Fibroblast of lung (primary cell): Measurements from ENCODE around the gene HAPLN2. TPM values are rescaled to one million over a fixed set of nuclear protein-coding genes. Genes with fewer than 3 reads are reported as not detected.
A peak's percentile ranks its signal among the peaks of the same experiment; 100 is the strongest.

Source experiments
- DNase-seq, 2 donors: peaks; one replicate each; pipeline versions ENCODE4 v3.0.0 to v3.0.0-alpha.2; 2010; ENCODE audit warnings: low read depth in 2 of 2
- H2AFZ ChIP-seq: 2 replicates; pipeline ENCODE4 v1.5.1; 2012; ENCODE audit warnings: low read length, control low read depth, inconsistent platforms
- H3K27ac ChIP-seq: 2 replicates; pipeline ENCODE4 v1.5.1; 2011; ENCODE audit warnings: low read length, control low read depth; ENCODE audit not compliant: insufficient read depth
- H3K27me3 ChIP-seq: 2 replicates; pipeline ENCODE4 v1.5.1; 2011; ENCODE audit warnings: mild to moderate bottlenecking, low read length; ENCODE audit not compliant: control insufficient read depth, insufficient read depth
- H3K36me3 ChIP-seq: 2 replicates; pipeline ENCODE4 v1.5.1; 2011; ENCODE audit warnings: low read length; ENCODE audit not compliant: control insufficient read depth, insufficient read depth
- H3K4me1 ChIP-seq: 2 replicates; pipeline ENCODE4 v1.5.1; 2011; ENCODE audit warnings: low read length; ENCODE audit not compliant: control insufficient read depth, insufficient read depth; ENCODE audit errors: extremely low read depth
- H3K4me2 ChIP-seq: 2 replicates; pipeline ENCODE4 v1.5.1; 2011; ENCODE audit warnings: low read length, control low read depth; ENCODE audit not compliant: insufficient read depth; ENCODE audit errors: extremely low read depth
- H3K4me3 ChIP-seq, 4 experiments: fragments of 200-600 bp in 1 of 4; sonication (generic) in 1 of 4; replicated peaks in 1 of 4; 2 replicates each; pipeline ENCODE4 v1.5.1; 2011 to 2016; ENCODE audit warnings: low read length in 4 of 4, low read depth in 3 of 4, mild to moderate bottlenecking in 3 of 4, control low read depth in 2 of 4, inconsistent platforms in 1 of 4, mixed read lengths in 1 of 4; ENCODE audit not compliant: insufficient read depth in 1 of 4; ENCODE audit errors: control extremely low read depth in 1 of 4
- H3K79me2 ChIP-seq: 2 replicates; pipeline ENCODE4 v1.5.1; 2012; ENCODE audit warnings: mild to moderate bottlenecking, low read length, inconsistent platforms; ENCODE audit not compliant: control insufficient read depth, insufficient read depth
- H3K9ac ChIP-seq: 2 replicates; pipeline ENCODE4 v1.5.1; 2011; ENCODE audit warnings: mild to moderate bottlenecking, low read length, control low read depth; ENCODE audit not compliant: insufficient read depth
- H3K9me3 ChIP-seq: 2 replicates; pipeline ENCODE4 v1.5.1; 2012; ENCODE audit warnings: low read depth, low read length; ENCODE audit not compliant: control insufficient read depth, insufficient read depth
- H4K20me1 ChIP-seq: 2 replicates; pipeline ENCODE4 v1.5.1; 2011; ENCODE audit warnings: low read length; ENCODE audit not compliant: control insufficient read depth, insufficient read depth; ENCODE audit errors: extremely low read depth
- EZH2 ChIP-seq: IDR thresholded peaks from 2 replicates; pipeline ENCODE4 v1.5.1; 2012; ENCODE audit warnings: low read length, control low read depth, mild to moderate bottlenecking; ENCODE audit errors: missing control alignments
- polyA plus RNA-seq, 2 donors: library from polyadenylated mRNA; depleted of rRNA in 1 of 2; stranded (reverse) in 1 of 2; unstranded in 1 of 2; fragments of >200 nt; gene quantifications; 2 replicates each; pipeline ENCODE4 v1.2.1, GENCODE V29; 2011 to 2012; ENCODE audit warnings: missing spikeins in 1 of 2
- total RNA-seq: library from RNA; depleted of rRNA; stranded (reverse); fragments of >200 nt; gene quantifications from 2 replicates; pipeline ENCODE4 v1.2.1, GENCODE V29; 2014
- TF ChIP-seq, protein P1 (sequence below), 2 donors: IDR thresholded peaks in 1 of 2; conservative IDR thresholded peaks in 1 of 2; 1 replicate in 1 of 2; 2 replicates in 1 of 2; pipeline ENCODE4 v1.5.1; 2011 to 2012; ENCODE audit warnings: low read length in 2 of 2, control low read depth in 1 of 2, inconsistent platforms in 1 of 2, low read depth in 1 of 2, mild to moderate bottlenecking in 1 of 2

The HAPLN2 gene
- total and polyA plus RNA-seq, 2 donors (not counting 1 experiment from before 2014, with no cell fraction given): not detected

DNA sequence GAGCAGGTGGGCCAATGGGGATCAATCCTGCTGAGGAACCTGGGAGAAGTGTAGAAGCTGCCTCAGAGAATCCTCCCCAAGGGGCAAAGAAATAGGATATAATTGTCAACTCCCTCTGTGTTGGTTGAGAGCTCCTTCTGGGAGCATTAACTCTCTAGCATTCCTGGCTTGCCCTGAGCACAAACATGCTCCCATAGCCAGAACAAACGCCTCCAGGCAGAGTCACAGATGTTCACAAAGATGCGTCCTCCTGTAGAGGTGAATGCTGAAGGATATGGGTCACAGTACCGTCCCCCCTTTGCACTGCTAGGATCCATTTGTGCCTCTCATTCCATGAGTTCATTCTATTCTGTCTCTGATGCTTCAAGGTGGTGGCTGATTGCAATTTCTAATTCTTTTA, 13.1 kb downstream of the HAPLN2 start:
- Histone ChIP-seq H4K20me1 (peaks cover 2% of the 10 kb centered on the region), H3K9me3 (no peaks in the 10 kb centered on the region), H3K4me3 (no peak overlapping the region), H3K36me3 (no peaks in the 10 kb centered on the region), H3K4me2 (no peak overlapping the region), H2AFZ (no peak overlapping the region), H3K4me1 (no peaks in the 10 kb centered on the region), H3K9ac (no peak overlapping the region), H3K27ac (no peak overlapping the region), H3K79me2 (no peaks in the 10 kb centered on the region), H3K27me3 (peaks cover 28% of the 10 kb centered on the region)
- no peak for DNase-seq
- TF ChIP-seq, protein P1, sequence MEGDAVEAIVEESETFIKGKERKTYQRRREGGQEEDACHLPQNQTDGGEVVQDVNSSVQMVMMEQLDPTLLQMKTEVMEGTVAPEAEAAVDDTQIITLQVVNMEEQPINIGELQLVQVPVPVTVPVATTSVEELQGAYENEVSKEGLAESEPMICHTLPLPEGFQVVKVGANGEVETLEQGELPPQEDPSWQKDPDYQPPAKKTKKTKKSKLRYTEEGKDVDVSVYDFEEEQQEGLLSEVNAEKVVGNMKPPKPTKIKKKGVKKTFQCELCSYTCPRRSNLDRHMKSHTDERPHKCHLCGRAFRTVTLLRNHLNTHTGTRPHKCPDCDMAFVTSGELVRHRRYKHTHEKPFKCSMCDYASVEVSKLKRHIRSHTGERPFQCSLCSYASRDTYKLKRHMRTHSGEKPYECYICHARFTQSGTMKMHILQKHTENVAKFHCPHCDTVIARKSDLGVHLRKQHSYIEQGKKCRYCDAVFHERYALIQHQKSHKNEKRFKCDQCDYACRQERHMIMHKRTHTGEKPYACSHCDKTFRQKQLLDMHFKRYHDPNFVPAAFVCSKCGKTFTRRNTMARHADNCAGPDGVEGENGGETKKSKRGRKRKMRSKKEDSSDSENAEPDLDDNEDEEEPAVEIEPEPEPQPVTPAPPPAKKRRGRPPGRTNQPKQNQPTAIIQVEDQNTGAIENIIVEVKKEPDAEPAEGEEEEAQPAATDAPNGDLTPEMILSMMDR (conservative IDR thresholded peaks at IDR 0.05 in 1 of 2, IDR thresholded peaks at IDR 0.05 in 1 of 2; ENCODE audit: low read depth in 1 of 2, low read length in 2 of 2): no peak
- no peak for TF ChIP-seq EZH2

DNA sequence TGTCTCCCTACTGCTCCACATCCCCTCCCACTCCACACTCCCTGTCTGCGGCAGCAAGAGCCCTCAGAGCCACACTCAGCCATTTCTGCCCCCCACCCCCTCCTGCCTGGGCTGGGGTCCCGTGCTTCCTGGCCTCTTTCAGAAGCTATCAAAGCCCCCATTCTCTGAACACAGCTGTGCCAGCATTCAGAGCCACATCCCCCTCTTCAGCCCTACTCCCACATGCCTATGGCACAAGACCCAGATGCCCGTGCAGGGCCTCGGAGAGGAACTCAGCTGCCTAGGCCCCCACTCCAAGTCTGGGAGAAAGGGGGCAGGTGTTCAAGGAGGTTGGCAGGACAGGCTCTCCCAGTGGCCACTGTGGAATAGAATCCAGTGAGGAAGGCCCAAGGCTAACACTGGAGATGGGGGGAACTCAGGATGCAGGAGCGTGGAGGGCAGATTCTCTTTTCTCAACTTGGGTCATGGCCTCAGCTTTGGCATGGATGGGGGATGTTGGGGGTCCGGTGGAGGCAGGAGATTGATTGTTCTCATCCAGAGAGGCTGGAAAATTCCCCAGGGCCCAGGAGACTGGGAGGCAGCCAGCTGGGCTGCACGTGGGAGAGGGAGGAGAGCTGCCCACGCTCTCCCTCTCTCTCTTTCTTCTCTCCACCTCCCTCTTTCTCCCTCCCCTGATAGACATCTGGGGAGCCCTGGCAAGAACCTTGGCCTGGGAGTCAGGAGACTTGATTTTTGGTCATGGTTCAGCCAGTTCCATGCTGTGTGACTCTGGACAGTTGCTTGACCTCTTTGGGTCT, 19.2 kb downstream of the HAPLN2 start:
- H4K20me1 ChIP-seq: no peaks in the 10 kb centered on the region
- no peak overlapping the region for H3K4me3 ChIP-seq
- H3K9ac ChIP-seq: no peak overlapping the region
- no peak overlapping the region for H3K27ac ChIP-seq
- H3K79me2 ChIP-seq: no peaks in the 10 kb centered on the region
- DNase-seq: no peak
- H2AFZ ChIP-seq: no peak overlapping the region
- no peaks in the 10 kb centered on the region for H3K36me3 ChIP-seq
- H3K4me1 ChIP-seq: no peaks in the 10 kb centered on the region
- TF ChIP-seq, protein P1 (conservative IDR thresholded peaks at IDR 0.05 in 1 of 2, IDR thresholded peaks at IDR 0.05 in 1 of 2; ENCODE audit: low read depth in 1 of 2, low read length in 2 of 2): no peak
- TF ChIP-seq EZH2: peak; percentile 47
- no peak overlapping the region for H3K4me2 ChIP-seq
- peaks cover 69% of the 10 kb centered on the region for H3K27me3 ChIP-seq
- no peaks in the 10 kb centered on the region for H3K9me3 ChIP-seq

DNA sequence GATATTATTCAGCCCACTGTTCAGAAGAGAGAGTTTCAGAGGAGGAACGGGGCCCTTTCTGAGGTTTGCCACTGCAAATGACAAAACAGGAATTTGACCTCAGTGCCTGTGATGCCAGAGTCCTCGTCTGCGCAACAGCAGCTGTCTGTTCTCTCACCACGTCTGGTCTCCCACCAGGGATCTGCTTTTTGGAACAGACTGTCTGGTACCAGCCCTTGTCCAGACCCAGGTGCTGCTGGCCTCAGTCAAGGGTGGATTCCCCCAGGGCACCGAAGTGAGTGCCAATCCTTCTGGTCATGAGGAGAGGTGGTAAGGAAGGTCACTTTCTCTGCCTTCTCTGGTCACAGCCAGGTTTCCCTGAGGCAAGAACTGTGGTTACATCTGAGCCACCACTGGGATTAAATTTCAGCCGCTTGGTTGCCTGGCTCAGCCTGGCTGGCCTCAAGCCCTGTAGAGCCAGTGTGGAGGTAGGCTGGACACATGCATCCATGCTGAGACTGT, 20.4 kb downstream of the HAPLN2 start:
- H3K79me2 ChIP-seq: no peaks in the 10 kb centered on the region
- no peak overlapping the region for H2AFZ ChIP-seq
- no peak overlapping the region for H3K9ac ChIP-seq
- no peak overlapping the region for H3K4me2 ChIP-seq
- no peaks in the 10 kb centered on the region for H3K36me3 ChIP-seq
- no peak for DNase-seq
- no peaks in the 10 kb centered on the region for H3K4me1 ChIP-seq
- H3K27me3 ChIP-seq: peaks cover 75% of the 10 kb centered on the region
- TF ChIP-seq, protein P1 (conservative IDR thresholded peaks at IDR 0.05 in 1 of 2, IDR thresholded peaks at IDR 0.05 in 1 of 2; ENCODE audit: low read depth in 1 of 2, low read length in 2 of 2): no peak
- TF ChIP-seq EZH2: peak; percentile 51
- H3K27ac ChIP-seq: no peak overlapping the region
- H3K4me3 ChIP-seq: no peak overlapping the region
- no peaks in the 10 kb centered on the region for H4K20me1 ChIP-seq
- H3K9me3 ChIP-seq: no peaks in the 10 kb centered on the region
